ENCODE data around the gene RTN1.

- TF ChIP-seq MTA1 (IDR thresholded peaks at IDR 0.05; ENCODE audit: borderline replicate concordance) (no peak), RBBP5 (IDR thresholded peaks at IDR 0.05; ENCODE audit: borderline replicate concordance, insufficient read depth, low read length, poor library complexity, severe bottlenecking) (no peak), CTCFL (IDR thresholded peaks at IDR 0.05; ENCODE audit: borderline replicate concordance, insufficient read depth, low read depth, low read length, poor library complexity, severe bottlenecking) (no peak), EZH2 (IDR thresholded peaks at IDR 0.05; ENCODE audit: borderline replicate concordance, low read depth, low read length) (no peak), PRPF4 (IDR thresholded peaks at IDR 0.05; ENCODE audit: insufficient read depth, low read depth, low read length, poor library complexity, severe bottlenecking) (no peak), MAFG (tag; conservative IDR thresholded peaks at IDR 0.05) (no peak), ZNF444 (CRISPR knock-in tag; IDR thresholded peaks at IDR 0.05) (no peak), NFYB (IDR thresholded peaks at IDR 0.05; ENCODE audit: extremely low read depth, insufficient read length) (no peak), BHLHE40 (IDR thresholded peaks at IDR 0.05; ENCODE audit: low read length) (no peak), TAF15 (IDR thresholded peaks at IDR 0.05; ENCODE audit: low read depth, low read length) (no peak), DNMT1 (IDR thresholded peaks at IDR 0.05) (no peak)
- TF ChIP-seq, protein P1, sequence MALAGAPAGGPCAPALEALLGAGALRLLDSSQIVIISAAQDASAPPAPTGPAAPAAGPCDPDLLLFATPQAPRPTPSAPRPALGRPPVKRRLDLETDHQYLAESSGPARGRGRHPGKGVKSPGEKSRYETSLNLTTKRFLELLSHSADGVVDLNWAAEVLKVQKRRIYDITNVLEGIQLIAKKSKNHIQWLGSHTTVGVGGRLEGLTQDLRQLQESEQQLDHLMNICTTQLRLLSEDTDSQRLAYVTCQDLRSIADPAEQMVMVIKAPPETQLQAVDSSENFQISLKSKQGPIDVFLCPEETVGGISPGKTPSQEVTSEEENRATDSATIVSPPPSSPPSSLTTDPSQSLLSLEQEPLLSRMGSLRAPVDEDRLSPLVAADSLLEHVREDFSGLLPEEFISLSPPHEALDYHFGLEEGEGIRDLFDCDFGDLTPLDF (CRISPR knock-in tag; IDR thresholded peaks at IDR 0.05) = no peak
Measured at GRCh38 chr14:59785629-59786028, 84.9 kb downstream of the RTN1 start.

All from K562 (cell line).